AG09319 (cell line): ENCODE data around the gene RTKN.

ENCODE experiments used
- DNase-seq: peaks from one replicate; pipeline ENCODE4 v3.0.0-alpha.2; 2010; ENCODE audit warnings: low read depth; ENCODE audit errors: extremely low read depth
- TF ChIP-seq, protein P1 (sequence below): IDR thresholded peaks from 2 replicates; pipeline ENCODE4 v1.5.1; 2011; ENCODE audit warnings: low read depth, mild to moderate bottlenecking, inconsistent platforms, low read length, moderate library complexity

RTKN gene

DNA sequence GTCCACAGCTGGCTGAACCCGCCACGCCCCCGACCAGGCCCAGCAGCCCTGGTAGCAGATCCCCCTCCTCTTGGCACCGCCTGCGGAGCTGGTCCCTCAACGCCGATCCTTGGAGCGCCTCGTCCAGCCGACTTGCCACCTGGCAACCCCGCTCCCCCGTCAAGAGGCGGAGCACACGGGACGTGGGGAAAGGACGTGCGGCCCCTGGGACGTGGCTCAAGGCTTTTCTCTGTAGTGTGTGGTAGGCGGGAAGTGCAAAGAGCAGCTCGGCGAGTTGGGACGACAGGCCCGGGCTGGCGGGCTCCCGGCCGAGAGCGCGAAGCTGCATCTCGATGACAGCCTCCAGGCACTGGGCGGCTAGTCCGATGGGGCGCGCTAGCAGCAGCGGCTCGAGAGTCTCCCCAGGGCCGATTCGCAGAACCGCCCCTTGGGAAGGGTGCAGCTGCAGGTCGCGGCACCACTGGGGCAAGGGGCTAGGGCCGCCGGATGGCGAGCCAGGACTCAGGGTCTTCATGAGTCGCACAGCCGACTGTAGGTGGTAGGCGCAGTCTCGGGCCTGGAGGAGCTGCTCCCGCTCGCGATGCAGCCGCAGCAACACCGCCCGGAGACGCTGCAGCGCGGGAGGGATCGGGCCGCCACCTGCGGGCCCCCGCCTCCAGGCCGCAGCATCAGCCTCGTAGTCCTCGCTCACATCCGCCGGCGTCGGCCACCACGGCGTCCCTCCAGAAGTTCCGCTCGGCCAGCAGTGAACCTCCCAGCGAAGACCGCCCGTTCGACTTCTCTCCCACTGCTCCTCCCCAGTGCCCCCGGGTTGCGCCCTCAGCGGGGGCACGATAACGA lies 40.4 kb upstream of the RTKN start:
- TF ChIP-seq, protein P1, sequence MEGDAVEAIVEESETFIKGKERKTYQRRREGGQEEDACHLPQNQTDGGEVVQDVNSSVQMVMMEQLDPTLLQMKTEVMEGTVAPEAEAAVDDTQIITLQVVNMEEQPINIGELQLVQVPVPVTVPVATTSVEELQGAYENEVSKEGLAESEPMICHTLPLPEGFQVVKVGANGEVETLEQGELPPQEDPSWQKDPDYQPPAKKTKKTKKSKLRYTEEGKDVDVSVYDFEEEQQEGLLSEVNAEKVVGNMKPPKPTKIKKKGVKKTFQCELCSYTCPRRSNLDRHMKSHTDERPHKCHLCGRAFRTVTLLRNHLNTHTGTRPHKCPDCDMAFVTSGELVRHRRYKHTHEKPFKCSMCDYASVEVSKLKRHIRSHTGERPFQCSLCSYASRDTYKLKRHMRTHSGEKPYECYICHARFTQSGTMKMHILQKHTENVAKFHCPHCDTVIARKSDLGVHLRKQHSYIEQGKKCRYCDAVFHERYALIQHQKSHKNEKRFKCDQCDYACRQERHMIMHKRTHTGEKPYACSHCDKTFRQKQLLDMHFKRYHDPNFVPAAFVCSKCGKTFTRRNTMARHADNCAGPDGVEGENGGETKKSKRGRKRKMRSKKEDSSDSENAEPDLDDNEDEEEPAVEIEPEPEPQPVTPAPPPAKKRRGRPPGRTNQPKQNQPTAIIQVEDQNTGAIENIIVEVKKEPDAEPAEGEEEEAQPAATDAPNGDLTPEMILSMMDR = no peak
- no peak for DNase-seq

DNA sequence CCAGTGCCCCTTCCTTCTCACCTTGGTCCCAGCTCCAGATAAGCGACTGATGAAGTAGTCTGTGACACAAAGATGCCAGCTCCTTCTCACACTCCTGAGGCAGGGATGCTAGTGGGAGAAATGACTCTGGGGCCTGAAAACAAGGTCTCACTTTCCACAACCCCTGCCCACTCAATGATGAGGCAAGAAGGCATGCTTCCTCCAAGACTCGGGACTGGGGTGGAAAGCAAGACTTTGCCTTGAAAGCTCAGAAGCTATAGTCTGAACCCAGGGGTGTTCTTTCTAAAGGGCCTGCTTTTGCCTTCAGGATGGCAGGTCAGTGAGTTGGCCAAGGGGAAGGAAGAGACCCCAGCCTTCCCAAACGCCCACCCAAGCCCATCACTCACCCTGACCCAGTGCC lies 39.7 kb upstream of the RTKN start:
- TF ChIP-seq, protein P1 = no peak
- no peak for DNase-seq

DNA sequence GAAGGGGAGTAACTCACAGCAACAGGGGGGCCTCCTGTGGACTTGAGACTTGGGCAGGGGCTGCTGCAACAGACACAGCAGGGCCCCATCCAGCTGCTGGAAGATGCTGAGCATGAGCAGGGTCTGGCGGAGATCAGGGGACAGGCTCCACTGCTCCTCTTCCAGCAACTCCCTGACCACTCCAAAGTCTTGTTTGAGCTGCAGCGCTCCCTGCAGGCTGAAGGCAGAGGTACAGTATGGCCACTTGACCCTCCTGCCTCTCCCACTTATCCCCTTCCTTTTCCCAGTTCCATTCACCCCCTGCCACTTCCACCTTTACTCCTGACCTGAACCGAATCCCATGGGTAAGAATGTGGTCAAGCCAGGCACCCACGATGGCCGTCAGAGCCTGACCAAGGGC lies 33.2 kb upstream of the RTKN start:
- TF ChIP-seq, protein P1 = no peak; the same call in 1 of the 2 replicates
- DNase-seq = no peak

DNA sequence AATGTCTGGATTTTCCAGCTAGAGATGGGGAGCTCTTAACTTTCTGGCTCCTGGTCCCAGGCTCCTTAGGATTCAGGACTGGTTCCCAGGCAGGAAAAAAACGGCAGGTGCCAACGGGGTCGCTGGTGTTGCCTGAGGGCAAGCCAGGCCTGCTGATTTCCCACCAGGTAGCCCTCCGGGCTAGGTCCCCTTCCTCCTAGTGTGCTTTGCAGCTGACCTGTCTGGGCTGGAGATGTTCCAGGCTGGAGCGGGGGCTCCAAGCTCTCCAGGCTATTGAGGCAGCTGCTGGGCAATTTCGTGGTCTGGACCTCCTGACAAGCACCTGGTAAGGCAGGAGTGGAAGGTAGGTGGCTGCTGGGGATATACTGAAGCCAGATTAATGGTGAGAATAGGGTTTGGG lies 32.7 kb upstream of the RTKN start:
- DNase-seq = no peak
- TF ChIP-seq, protein P1 = no peak

DNA sequence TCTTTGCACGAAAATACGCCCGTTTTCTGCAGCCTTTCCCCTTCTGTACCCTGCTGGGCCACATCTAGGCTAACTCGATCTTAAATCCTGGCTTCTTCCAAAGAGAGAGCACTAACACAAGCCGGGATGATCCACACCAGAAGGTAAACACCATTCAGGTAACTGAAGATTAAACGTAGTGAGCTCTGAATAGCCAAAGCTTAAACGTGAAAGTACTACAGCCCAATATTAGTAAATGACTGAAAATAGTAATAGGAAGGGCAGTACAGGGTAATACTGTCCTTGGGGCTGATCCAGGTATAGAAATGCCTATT lies 31.2 kb upstream of the RTKN start:
- DNase-seq = no peak
- TF ChIP-seq, protein P1 = no peak

DNA sequence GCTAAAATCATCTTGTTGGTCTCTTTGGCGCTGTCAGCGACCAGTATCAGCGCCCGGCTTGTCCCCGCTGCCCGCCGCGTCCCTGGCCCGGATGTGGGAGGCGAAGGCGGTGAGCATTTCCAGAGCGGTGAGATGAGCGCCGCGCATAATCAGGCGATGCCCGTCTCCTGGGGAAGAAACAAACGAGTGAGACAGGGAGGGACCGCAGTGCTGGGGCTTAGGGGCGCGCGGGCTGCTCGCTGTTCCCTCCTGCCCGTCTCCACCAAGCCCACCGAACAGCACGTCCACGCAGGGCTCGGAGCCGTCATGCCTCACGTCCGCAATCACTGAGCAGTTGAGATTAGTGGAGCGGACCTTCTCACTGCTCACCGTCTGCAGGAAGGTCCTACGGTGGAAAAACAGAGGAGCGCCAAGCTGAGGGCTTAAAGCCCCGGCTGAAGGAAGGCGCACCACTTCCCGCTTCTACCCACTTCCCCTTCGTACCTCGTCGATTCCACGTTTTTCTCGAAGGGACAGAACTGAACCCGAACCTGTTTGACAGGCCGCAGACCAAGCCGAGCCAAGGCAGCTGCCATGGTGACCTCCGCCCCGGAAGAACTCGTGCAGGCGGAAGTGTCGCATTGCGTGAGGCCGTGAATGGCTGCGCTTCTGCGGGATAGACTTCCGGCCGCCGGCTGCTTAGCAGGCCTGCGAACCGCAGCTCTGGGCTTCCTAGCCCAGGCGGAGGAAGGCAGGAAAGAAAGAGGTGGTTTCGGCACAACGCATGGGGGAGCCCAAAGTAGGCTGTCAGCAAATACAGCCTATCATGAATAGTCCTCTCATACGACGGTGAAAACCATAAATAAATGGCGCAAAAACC lies 30.6 kb upstream of the RTKN start, which contains the start of gene MRPL53:
Gene MRPL53 (minus strand): TSS at position 595 of the 859 bp plus-strand sequence. CDS start 20 bp downstream, at position 575.
- TF ChIP-seq, protein P1 = no peak
- DNase-seq = peak; percentile 75
